NCI-H146 (cell line): ENCODE measurements around the gene PRKG1.

ENCODE experiments used
- DNase-seq: peaks from one replicate; lab custom pipeline; 2025; lab: John Stamatoyannopoulos, UW

PRKG1 gene

GRCh38 chr10:51932530-51932929 lies 858.2 kb downstream of the PRKG1 start:
- DNase-seq = no peak

DNA sequence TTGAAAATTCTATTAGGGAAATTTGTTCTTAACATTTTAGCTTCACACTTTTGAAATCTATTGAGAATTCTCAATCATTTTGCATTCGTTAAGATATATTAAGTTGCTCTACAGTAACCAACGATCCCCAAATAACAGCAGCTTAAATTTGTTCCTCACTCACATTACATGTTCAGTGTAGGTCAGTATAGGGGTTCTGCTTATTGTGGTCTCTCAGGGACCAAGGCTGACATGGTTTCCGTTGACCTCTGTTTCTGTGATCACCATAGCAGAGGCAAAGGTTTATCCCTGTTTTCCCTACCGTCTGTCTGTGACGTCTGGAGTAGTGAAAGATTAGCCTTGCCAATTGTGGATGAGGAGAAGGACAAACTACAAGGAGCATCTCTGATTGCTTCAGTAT lies 860.1 kb downstream of the PRKG1 start:
- DNase-seq = no peak

DNA sequence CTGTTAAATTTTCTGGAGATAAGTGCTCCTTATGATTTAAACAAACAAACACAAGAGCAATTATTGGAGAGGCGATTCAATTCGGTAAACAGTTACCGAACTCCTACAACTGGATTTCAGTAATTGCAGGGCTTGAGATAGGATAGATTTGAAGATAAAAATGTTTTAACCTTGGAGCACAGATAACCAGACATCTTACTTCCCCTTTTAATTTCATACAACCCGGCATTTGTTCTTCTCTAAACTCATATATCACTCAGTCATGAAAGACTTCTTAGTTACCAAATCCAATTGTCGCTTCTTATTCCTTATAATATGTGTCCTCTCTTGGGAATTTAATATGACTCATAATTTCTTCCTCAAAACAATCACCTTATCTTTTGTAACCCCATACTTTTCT lies 861.1 kb downstream of the PRKG1 start:
- DNase-seq = no peak

DNA sequence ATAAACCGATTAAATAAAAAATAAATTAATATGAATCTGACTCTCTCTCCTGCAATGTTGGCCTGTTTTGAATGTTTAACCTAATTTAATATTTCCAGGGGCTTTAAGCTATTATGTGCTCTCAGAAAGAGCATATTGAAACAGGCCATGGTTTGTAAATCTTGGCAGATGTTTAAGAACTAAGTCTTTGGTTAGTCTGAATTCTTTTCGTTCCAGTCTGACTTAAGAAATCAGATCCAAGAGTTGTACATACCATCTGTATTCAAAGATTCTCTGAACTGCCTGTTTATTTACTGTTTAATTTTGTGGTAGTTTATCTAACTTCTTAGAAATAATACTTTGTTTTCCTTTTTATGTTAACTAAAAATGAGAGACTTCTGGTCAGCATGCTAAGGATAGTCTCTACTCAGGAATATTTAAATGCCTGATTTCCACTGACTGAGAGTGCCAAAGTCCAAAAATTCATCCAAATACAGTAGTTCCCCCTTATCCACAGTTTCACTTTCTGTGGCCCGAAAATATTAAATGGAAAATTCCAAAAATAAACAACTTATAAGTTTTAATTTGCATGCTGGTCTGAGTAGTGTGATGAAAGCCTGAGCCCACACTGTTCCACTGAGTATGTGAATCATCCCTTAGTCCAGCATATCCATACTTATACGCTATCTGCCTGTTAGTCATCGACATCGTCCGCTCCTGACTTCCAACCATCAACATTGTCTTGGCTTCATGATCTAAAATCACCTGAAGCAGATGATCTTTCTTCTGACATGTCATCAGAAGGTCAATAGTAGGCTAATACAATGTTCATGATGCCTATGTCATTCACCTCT lies 863.2 kb downstream of the PRKG1 start:
- DNase-seq = no peak

GRCh38 chr10:51950371-51950995 lies 876.2 kb downstream of the PRKG1 start:
- no peak for DNase-seq

GRCh38 chr10:51950996-51951555 lies 876.8 kb downstream of the PRKG1 start:
- no peak for DNase-seq

GRCh38 chr10:51951601-51952000 lies 877.3 kb downstream of the PRKG1 start:
- no peak for DNase-seq

DNA sequence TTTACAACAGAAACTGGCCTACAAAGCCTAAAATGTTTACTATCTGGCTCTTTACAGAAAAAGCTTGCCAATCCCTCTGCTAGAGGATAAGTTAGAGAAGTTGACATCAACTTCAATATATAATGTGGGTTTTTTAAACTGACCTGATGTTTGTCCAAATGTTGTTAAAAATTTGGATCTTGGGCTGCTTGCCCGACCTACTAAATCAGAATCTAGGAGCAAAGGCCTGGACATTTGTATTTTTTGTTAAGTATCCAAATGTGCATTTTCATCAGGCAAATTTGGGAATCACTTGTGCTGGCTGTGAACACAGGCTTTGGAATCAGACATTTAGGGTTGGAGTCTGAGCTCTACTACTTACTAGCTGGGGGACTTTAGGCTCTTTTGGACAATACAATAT lies 877.8 kb downstream of the PRKG1 start:
- DNase-seq = no peak

DNA sequence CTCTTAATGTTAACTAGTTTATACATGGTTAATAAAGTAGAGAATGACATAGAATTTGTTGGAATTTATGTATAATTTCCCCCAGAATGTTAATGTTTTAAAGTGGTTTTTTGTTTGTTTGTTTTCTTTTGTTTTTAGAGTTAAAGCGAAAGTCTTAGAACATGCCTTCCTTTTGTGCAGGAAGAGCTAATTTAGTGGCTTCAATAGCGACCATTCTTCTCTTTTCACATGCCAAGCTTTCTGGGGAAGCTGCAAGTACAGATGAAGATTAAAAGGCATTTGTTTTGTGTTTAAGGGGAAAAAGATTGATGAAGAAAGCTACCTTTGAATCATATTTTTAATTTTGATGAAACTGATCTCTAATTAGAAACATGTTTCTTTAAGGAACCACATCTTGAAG lies 881.4 kb downstream of the PRKG1 start:
- DNase-seq = no peak

DNA sequence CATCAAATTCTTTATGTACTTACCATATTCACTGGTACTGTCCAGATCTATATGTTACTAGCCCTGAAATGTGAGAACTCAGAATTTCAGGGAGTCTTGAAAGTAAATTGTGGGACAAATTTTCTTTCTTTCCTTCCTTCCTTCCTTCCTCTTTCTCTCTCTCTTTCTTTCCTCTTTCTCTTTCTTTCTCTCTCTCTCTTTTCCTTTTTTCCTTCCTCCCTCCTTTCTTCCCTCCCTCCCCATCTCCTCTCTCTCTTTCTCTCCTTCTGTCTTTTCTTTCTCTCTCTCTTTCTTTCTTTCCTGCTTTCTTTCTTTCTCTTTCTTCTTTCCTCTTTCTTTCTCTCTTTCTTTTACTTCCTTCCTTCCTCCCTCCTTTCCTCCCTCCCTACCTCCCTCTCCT lies 882.5 kb downstream of the PRKG1 start:
- DNase-seq = no peak

DNA sequence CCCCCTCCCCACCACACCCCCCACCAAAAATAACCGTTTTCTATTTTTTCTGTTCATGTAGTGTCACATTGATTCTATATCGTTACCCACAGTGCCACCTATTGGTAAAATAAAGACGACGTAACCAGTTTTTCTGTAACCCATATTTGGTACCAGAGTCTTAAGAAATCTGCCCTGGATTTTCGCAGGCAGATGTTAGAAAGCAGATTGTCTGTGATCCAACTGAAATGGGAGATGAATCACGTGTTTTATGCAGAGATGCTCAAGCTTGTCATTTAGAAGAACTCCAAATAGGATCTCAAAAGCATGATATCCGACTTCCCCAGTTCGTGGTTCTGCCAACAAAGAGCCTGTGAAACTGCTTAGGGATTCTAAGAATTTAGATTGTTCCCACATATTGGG lies 886.2 kb downstream of the PRKG1 start:
- no peak for DNase-seq

DNA sequence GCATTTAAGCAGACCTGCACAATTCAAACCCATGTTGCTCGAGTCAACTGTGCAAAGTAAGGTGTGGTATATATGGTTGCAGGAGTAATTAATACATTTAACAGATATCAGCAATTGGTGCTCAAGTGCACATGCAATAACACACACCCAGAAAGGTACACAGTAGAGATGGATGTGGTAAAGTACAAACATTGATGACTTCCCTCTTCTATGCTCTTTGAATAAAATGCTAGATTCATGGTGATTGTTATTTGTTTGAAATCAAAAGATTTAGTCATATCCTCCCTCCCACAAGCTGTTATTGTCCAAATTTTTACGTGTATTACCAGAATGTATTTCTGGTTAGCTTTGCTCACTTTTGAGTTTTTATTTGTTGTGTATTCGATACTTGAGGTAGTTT lies 887.1 kb downstream of the PRKG1 start:
- no peak for DNase-seq

DNA sequence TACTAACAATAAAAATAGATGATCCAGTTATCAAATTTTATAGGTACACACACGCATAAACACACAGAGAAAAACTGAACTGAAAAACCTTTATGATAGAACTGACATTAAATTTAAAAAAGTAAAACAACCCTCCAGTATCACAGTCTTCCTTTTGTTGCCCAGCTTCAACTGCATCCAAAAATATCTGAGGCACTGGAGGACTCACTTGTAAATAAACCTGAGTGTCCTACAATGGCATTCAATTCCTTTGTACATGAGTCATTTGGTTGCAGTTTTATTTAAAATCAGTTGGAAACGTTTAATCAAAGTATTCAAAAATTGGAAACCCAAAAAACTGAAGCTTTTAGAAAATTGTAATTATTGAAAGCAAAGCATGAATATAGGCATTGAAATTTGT lies 890.3 kb downstream of the PRKG1 start:
- no peak for DNase-seq

DNA sequence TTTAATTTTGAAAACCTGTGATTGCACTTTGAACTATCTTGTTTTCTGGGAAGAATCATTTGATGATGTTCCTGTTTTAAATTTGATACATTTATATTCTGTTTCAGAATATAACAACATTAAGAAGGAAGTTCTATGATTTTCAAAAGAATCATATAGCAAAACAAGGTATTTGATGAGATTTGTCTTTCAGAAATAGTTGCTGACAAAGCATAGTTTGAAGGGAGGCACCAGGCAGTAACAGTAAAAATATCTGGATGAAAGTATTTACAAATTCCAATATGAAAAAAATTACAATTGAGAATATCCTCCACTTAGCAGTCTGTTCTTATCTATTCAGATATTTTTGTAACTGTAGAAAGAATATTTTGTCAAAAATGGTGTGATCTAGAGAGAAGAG lies 891.2 kb downstream of the PRKG1 start:
- no peak for DNase-seq

- no peak for DNase-seq
Measured at GRCh38 chr10:51972733-51973346, 898.6 kb downstream of the PRKG1 start.

- DNase-seq = no peak
Measured at GRCh38 chr10:51980752-51981151, 906.5 kb downstream of the PRKG1 start.

DNA sequence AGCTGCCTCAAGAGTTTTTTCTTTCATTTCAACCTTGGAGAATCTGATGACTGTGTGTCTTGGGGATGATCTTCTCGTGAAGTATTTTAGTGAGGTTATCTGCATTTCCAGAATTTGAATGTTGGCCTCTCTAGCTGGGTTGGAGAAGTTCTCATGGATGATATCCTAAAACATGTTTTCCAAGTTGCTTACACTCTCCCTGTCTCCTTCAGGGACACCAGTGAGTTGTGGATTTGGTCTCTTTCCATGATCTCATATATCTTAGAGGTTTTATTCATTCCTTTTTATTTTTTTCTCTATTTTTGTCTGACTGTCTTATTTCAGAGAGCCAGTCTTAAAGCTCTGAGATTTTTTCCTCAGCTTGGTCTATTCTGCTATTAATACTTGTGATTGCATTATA lies 907.4 kb downstream of the PRKG1 start:
- DNase-seq = no peak

- no peak for DNase-seq
Measured at GRCh38 chr10:51983481-51983880, 909.2 kb downstream of the PRKG1 start.

DNA sequence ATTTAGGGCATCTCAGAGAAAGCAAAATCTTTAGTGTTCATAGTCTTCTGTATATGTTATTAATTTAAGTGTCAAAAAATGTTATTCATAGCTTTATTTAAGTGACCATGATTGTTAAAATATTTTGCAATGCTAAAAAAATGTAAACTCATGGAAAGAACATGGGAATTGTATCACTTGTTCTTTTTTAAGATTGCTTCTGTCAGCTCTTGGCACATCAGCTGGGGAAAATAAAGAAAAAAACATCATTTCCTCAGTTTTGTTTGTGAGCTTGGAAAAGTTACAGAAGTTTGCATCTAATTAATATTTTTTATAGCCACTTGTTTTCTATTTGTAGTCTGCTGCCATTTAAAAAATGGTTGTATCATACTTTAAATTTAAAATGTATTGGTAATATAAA lies 911.0 kb downstream of the PRKG1 start:
- no peak for DNase-seq

DNA sequence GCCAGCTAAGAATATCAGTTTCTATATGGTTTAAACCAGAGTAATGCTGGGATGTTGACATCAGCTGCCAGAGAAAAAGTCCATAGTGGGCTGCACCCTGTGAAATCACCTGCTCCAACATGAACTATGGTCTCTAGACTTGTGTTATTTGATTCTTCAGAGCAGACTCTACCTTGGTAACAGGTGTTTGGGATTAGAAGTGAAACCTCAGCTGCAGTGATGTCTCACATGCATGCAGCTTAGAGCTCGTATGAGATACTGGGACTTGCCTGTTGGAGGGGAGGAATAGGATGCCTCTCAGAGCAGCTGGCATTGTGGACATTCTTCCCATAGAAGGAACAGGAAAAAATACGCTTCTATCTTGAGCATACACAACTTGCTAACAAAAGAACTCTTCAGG lies 912.2 kb downstream of the PRKG1 start:
- DNase-seq = no peak

DNA sequence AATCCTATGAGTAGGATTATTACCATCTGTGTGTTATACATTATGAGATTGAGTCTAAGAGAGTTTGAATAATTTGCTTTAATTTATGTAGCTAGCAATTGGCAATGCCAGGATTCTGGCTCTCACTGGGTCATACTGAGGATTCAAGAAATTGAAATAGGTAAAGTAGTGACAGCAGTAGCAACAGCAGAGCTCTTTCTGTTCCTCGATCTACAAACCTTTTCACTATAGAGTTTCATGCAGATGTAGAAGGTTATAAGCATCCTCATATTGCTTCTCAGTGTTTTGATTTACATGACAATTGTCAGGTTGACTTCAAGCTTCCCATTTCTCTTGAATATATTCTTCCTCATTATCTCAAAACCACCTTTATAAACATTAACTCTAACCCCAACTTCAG lies 919.2 kb downstream of the PRKG1 start:
- DNase-seq = no peak

DNA sequence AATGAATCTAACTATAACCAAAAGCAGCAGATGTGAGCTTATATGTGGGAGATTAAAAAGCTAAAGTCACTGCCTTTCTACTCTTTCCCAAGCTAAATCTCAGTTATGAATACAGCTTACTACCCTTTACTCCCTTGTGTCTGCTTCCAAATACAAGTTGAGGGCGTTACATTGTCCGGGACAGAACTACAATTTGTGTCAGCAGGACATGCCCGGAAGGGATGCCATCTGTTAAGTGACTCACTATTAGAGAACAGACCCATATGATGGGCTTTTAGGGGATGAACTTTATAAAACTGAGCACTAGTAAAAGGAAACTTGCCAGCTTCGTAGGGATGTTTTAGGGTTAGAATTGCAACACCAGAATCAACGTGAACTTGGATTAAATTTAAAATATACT lies 924.8 kb downstream of the PRKG1 start:
- DNase-seq = no peak

DNA sequence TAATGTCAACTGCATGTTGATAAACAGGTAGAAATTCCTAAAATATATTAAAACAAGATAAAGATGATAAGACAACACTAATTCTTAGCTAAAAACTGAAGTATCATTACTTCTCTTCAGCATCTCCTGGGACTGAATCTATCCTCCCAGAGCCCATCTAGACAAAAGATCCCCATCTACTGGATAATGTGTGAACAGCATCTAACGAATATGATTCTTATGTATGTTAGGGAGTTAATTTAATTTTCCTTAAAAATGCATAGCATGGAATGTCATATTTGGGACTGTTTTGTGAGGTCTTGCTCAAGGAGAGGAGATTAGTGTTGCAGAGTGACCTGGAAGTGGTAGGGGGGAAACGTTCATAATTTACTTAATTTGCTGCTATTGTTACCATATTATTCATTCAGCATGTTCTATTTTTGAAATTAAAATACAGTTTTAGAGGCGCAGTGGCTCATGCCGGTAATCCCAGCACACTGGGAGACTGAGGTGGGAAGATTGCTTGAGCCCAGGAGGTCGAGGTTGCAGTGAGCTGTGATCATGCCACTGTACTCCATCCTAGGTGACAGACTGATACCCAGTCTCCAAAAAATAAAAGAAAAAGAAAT lies 930.2 kb downstream of the PRKG1 start:
- DNase-seq = peak; percentile 0
